ENCODE measurements around the gene RGS19.

The RGS19 gene

DNA sequence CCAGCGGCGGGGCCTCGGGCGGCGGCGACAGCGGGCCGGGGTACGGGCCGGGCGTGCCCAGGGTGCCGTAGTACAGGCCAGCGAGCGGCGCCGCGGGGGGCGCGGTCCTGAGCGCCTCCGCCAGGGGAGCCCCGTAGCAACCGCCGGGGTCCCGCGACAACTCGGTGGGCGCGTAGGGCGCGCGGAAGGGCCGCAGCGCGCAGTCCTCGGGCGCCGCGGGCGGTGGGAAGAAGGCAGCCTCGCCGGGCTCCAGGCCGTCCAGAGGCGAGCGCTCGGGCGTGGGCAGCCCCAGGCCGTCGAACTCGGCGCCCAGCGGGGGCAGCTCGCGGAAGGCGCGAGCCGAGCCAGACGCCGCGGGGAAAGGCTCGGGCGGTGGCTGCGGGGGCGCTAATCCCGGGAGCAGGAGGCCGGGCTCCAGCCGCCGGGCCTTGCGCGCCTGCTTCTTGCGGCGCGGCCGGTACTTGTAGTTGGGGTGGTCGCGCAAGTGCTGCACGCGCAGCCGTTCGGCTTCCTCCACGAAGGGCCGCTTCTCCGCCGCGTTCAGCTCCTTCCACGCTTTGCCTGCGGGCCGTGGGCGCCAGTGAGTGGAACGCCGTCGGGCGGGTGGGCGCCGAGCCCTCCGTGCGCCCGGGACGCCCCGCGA is 30.8 kb downstream of the RGS19 start:
- DNase-seq (ENCODE audit: low spot score) = no peak

DNA sequence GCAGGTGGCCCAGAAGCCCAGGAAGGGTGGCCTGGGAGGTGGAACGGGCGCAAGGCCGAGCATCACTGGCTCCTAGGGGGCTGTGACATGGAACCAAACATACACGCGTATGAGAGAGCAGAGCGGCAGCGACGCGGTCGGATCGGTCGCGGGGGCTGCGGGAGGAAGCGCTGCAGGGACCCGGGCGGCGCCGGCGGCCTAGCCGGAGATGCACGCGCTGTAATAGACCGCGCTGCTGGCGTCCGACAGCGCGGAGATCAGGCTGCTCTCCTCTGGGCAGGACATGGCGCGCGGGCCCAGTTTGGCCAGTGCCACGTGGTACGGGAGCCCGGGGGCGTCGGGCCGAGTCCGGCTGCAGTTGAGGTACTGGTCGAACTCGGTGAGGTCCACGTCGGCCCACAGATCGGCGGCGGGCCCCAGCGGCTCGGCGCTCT is 31.3 kb downstream of the RGS19 start:
- DNase-seq (ENCODE audit: low spot score) = no peak

DNA sequence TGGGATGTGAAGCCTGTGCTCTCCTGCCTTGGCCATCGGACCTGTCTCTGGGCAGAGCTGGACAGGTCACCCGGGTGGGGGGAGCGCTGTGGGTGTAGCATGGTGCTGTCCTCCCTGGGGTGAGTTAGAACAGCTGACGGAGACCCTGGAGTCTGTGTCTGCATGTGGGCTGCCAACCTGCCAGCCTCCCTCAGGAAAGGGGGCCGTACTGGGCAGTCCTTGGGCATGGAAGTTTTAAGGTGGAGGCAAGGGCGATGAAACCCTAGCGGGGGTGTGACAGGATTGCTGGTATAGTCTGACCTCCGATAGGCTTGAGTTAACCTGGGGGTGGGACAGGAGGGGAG is 32.3 kb downstream of the RGS19 start:
- DNase-seq (ENCODE audit: low spot score) = no peak

DNA sequence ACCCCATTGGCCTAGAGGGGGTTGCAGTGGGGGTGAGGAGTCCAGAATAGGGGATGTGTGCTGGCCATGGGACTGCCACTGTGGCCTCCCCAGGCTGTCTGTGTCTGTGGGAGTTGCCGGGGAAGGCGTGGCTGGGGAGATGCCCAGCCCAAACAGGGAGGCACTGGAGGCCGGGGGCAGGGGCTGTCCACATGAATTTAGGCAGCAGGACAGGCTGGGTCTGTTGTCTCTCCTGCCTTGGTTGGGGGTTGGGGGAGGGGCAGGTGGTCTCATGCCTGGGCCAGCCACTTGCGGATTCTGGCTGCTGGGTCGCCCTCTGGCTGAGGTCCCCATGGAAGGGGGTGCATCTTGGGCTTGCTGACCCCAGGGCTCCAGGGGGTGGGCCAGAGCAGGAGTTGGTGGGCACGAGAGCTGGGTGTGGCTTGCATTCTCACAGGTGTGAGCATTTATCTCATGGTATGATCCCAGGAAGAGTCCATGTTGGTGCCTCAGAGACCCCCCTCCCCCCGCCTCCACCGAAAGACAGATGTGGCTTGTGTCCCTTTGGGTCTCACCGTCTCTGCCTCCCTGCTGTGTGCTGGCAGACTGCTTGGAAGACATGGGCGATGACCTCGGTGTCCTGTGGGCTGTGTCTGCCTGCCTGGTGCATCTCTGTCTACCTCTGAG is 33.8 kb downstream of the RGS19 start:
- no peak for DNase-seq (ENCODE audit: low spot score)

DNA sequence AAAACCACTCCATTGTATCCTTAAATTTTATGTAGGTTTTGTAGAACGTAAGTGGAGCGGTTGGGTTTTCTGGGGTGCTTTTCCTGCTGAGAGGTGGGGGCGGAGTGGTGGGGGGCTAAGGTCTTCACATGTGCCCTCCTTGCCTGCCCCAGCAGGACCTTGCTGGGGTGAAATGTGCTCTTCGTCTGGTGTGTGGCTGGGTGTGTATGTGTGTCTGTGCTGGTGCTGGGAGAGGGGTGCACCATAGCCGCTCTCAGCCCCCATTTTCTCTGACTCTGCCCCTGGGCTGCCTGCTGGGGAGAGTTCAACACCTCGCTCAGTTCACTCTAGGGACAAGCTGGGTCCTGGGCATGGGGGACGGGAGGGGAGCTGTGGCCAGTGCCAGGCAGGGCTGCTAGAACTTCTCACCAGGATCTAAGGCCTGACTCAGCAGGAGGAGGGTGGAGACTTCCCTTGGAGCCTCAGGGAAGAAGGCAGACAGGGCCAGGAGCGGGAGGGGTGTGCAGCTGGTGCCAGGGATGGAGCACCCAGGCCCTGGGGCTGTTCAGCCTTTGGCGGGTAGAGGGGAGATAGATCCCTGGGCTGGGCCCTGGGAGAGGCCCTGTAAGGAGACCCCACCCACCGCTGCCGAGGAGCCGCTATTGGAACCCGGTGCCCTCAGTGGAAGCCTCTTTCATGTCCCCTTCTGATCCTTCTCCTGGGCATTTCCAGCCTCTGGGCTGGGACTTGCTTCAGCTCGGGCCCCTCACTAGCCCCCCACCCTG is 34.7 kb downstream of the RGS19 start:
- peak; percentile 51 for DNase-seq (ENCODE audit: low spot score)

DNA sequence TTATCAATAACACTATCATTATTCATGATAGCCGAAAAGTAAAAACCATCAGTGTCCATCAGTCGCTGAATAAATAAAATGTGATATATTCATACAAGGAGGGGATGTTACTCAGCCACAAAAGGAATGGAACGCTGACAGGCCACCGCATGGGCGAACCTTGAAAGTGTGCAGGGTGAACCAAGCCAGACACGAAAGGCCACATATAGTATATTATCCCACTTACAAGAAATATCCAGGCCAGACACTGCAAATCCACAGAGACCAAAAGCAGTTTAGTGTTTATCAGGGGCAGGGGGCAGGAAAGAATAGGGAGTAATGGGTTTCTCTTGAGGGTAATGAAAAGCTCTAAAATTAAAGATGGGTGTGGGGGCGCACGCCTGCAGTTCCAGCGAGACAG is 35.5 kb downstream of the RGS19 start:
- DNase-seq (ENCODE audit: low spot score) = no peak

DNA sequence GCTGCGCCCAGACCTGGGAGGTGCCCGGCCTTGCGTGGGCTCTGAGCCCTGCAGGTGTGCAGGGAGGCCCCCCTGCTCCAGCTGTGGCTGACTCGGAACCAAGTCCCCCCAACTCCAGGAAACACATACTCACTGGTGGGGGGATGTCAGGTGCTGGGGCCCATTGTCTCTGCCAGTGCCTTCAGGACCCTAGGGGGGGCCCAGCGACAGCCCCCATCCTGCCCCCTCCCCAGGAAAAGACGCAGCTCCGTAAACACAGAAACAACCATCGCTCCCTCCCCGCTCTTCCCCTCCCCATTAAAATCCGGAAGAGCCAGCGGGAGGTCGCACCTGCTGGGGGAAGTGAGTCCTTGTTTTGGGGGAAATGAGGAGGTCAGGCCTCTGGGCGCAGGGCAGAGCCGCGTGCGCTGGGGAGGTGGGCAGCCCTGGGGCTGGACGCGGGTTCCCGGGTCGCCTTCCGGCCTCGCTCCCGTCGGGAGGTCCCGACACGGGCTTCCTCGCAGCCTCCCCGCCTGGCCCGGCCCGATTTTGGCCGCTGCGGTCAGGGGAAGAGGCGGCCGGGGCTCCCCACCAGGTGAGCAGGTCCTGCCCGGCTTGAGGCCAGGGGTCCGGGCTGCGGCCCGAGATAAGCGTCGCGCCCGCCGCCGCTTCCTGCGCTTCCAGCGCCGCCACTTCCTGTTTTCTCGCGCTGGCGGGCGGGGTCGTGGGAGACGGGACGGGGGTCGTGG is 37.1 kb downstream of the RGS19 start:
- no peak for DNase-seq (ENCODE audit: low spot score)

DNA sequence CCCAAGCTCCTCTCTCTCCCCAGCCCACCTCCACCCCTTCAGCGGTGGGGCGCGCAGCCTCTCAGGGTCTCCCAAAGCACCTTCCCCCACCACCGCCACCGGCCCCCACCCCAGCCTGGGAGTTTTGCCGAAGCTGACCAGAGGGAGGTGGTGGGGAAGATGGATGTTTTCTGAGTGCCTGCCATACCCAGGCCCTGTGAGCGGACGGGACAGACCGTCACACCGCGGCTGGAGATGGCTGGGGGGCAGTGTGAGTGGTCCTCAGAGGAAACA is 37.6 kb downstream of the RGS19 start:
- DNase-seq (ENCODE audit: low spot score) = no peak

DNA sequence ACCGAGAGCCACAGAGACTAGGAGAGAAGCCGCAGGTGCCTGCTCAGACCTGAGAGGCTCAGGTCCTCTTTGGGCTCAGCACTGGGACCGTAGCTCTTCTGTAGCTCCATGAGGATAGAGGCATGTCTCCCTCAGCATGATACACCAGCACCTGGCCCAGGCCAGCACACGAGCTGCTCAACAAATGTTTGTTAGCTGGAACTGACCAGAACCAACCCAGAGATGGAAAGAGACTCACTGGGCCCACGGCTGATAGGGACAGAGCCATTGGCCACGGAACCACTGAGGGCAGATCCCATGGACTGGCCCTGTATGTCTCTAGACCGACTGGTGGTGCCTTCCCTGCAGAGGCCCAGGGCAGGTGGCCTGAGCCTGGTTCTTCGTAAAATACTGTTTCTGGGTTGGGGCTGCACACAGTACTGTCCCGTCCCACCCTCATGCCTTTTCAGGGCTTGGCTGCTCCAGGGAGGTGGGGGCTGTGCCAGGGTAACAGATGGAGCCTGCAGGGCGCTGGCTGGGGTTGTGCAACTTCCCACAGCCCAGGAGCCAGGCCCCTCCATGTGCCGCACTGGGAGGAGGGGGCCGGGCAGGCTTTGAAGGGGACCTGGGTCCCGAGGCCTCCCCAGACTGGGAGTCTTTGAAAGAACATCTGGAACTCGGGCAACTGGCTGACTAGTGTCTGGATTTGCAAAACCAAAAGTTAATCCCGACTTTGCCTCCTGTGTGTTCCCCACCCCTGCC is 38.1 kb downstream of the RGS19 start:
- no peak for DNase-seq (ENCODE audit: low spot score)

DNA sequence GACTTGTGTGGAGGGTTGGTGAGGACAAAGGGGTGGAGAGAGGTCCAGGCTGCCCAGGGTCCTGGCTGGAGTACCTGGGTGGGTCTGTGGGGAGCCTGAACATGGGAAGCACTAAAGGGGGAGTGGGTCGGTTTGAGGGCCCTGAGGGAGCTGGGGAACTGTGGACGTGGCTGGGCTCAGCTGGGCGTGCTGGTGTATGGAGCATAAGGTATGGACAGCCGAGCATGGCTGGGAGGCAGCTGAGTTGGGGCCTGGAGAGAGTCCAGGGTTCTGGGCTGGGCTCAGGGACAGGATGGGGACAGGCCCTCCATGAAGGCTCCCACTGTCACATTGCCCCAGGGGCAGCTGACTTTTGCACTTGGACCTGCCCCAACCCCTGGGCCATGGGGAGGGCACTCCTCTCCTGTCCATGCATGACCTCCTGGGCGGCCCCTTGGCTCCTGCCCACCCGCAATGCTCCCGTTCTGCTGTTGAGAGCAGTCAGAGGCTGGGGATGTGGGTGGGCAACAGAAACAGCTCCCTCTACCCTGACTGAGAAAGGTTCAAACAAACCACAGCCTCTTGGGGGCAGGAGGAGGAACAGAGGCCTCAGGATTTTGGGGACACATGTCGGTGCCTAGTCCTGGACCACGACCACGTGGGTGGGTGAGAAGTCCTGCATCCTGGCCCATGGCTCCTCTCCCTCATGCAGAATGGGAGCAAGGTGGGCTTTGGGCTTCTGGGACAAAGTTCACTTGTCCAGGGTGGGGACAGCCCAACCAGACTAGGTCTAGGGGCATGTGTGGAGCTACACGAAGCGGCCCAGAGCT is 38.9 kb downstream of the RGS19 start:
- no peak for DNase-seq (ENCODE audit: low spot score)

DNA sequence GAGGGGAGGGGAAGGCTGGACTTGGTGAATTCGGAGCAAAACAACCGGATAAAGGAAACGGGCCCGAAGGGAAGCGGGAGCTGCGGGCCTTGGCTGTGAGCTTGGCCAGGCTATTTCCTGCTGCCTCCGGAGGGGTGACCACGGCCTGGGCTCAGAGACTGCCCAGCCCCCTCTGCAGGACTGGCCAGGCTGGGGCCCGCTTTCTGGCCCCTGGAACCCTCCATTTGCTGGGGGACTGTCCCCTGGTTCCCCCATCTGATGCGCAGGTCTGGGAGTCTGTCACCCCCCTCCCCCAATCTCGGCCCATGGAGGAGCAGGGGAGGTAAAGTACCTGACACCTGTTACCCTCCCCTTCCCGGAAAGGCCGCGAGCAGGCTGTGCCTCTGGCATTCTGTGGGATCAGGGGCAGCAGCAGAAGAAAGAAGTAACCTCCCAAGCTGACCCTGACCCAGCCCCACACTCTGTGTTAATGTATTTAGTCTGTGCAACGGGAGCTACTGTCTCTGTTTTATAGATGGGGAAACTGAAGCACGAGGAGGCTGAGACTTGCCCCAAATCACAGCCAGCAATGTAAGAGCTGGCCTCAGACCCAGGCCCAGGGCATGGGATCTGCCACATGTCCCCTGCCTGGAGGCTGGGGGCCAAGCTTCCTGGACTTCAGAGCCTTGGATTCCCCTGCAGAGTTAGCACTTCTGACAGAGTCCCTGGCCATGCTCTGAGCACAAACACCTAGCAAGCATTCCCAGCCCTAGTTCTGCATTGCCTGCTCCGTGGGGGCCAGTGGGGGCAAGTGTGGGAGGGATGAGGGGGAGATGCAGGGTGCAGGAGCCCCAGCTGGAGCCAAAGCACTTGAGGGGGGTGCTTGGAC is 39.8 kb downstream of the RGS19 start:
- no peak for DNase-seq (ENCODE audit: low spot score)

DNA sequence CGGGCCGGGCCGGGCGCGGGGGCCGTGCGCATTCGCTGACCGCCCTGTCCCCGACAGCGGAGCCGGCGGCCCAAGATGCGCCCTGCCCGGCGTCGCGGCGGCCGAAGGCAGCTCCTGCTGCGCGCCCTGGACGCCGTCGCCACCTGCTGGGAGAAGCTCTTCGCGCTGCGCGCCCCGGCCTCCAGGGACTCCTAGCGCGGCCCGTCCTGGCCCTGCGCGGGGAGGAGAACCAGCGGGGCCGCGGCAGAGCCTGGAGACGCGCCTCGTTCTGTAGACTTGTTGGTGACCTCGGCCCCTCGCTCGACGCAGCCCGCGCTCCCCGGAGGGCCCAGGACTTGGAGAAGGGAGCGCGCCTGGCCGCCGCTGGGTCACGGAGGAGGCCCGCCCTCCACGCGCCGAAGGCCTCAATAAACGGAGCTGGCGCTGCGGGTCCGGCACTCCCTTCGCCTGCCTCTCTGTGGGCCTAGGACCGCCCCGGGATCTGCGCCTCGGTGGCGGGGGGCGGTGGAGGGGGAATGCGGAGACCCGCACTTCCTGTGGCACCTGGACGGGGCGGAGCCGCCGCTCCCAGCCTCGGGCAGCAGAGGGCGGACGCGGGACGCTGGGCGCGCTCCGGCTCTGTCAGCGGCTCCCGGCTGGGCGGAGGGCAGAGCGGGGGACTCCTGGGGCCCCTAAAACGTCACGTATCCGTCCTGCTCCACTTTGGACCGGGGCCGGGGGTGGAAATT is 40.6 kb downstream of the RGS19 start:
- DNase-seq (ENCODE audit: low spot score) = peak; percentile 38

DNA sequence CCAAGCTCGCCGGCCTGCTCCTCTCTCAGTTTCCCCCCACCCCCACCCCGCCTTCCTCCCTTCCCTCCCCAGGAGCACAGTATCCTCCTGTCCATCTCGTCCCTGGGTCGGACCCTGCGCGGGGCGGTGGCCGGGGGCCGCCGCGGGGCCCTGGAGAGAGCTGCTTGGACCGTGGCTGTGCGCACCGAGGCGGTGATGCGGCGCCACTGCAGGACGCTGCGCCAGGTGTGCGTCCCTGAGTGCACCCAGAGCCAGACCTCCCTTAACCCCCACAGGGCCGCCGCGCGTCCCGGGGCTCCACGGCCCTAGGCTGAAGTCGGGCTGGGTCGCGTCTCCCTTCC is 41.1 kb downstream of the RGS19 start:
- DNase-seq (ENCODE audit: low spot score) = no peak

DNA sequence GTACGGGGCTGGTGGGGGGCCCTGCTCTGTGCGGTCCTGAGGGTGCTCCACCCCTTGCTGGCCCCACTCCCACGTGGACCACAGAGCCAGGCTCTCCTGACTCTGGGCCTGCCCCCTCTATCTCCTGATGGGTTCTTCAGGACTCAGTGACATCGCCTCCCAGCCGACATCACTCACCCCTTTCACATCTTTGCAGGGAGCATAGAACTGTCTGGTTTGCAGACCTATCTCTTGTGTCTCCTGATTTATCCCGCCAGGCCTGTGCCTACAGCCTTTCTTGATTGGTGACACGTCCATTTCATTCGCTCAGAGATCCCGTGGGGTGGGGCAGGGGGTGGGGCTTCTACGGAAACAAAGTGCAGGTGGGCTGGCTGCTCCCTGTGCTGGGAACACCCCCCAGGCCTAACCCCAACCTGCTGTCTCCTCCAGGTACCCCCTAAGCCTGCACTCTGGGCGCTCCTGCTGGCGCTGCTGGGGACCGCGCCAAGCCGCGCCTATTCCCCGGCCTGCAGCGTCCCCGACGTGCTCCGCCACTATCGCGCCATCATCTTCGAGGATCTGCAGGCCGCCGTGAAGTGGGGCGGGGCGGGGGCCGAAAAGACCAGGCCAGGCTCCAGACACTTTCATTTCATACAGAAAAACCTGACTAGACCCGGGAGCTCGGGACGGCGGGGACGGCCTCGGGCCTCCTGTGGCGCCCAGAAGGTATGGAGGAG is 41.7 kb downstream of the RGS19 start:
- peak; percentile 23 for DNase-seq (ENCODE audit: low spot score)

DNA sequence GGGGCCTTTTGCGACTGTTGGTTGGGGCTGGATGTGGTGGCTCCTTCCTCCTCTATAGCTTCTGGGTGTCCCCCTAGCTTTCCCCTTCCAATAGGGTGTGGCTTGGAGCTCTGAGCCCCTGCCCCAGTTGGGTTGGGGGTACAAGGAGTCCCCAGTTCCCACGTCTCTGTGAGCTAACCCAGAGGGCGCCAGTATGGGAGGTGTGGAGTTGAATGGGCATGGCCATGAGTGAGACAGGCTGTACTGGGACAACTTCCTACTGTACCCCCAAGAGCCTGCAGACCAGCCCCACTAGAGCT is 42.2 kb downstream of the RGS19 start:
- no peak for DNase-seq (ENCODE audit: low spot score)

DNA sequence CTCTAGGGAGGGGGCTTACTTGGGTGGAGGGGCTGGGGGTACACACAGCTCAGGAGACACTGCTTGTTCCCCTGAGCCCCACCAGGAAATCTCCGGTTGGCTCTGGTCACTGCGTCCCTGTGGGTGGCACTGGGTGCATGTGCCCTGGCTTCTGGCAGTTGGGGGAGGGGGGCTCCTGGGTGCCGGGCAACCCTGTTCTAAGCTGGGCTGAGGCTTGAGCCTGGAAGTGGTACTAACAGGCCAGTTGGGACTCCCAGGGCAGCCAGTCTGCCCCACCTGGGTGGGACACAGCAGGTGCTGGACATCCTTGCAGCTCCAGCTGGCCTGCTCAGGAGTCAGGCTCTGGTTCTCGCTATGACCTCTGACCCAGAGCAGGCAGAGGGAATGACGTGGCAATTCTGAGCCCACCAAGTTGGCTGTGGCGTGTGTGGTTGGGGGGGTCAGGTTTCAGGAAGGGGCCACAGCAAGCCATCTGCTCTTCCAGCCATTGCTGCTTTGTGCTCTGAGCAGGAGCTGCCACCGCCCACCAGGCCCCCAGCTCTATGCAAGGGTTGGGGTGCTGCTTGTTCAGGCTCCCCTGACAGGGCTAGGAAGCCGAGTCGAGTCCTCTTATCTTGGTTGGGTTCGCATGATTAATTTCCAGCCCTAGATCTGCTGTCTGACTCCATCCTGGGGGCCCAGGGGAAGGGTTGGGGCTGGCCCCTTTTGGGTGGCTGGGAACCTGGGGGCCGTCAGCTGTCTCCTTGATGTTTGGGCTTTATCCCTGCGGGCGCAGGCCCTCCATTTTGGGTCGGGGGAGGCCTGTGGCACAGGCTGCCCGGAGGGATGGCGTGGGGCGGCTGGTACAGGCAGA is 42.7 kb downstream of the RGS19 start:
- no peak for DNase-seq (ENCODE audit: low spot score)

DNA sequence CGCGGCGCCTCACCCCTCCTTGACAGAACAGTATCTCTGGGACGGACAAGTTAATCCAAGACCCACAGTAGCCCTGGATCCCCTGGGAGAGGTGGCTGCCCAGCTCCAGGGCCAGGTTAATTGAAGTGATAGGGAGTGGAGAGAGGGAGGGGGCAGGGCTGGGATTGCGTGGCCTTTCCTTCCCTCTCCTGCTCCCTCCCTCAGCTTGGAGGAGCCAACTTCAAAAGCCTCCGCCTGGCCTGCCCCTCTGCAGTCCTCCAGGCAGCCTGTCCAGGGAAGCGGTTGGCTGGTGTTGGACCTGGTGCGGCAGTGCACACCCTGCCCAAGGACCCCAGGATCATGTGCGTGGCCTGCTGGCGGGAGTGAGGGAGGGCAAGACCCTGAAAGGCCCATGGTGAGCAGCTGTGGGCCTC is 43.4 kb downstream of the RGS19 start, which contains the start of gene C20orf204:
Gene C20orf204 (plus strand): TSS at position 250 of the 413 bp plus-strand sequence. CDS start 142 bp downstream, at position 392.
- no peak for DNase-seq (ENCODE audit: low spot score)
